HG03354 (cell line): ENCODE data around the gene EEPD1.

Experiments
- ATAC-seq: cut with Tn5 transposase; IDR thresholded peaks from one replicate; pipeline ENCODE4 v1.9.1; 2021; ENCODE audit warnings: mild to moderate bottlenecking; ENCODE audit not compliant: unreplicated experiment, poor library complexity, severe bottlenecking

EEPD1 gene

GRCh38 chr7:36151921-36152755 is 916 bp upstream of the EEPD1 start:
- ATAC-seq: no peak

GRCh38 chr7:36153571-36154097 is 580 bp downstream of the EEPD1 start:
- ATAC-seq: peak; percentile 20

DNA sequence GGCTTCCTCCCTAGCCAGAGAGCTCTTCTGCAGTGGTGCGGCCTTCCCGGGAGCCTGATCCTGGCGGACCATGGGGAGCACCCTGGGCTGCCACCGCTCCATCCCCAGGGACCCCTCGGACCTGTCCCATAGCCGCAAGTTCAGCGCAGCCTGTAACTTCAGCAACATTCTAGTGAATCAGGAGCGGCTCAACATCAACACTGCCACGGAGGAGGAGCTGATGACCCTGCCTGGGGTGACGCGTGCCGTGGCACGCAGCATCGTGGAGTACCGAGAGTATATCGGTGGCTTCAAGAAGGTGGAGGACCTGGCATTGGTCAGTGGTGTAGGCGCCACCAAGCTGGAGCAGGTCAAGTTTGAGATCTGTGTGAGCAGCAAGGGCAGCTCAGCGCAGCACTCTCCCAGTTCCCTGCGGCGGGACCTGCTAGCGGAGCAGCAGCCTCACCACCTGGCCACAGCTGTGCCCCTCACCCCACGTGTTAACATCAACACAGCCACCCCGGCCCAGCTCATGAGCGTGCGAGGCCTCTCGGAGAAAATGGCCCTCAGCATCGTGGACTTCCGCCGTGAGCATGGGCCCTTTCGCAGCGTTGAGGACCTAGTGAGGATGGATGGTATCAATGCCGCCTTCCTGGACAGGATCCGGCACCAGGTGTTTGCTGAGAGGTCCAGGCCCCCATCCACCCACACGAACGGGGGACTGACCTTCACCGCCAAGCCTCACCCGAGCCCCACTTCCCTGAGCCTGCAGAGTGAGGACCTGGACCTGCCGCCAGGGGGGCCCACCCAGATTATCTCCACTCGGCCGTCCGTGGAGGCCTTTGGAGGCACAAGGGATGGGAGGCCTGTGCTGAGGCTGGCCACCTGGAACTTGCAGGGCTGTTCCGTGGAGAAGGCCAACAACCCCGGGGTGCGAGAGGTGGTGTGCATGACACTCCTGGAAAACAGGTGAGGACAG is 1.5 kb downstream of the EEPD1 start:
- ATAC-seq: no peak

- ATAC-seq: no peak
Measured at GRCh38 chr7:36155811-36156361, 2.8 kb downstream of the EEPD1 start.

DNA sequence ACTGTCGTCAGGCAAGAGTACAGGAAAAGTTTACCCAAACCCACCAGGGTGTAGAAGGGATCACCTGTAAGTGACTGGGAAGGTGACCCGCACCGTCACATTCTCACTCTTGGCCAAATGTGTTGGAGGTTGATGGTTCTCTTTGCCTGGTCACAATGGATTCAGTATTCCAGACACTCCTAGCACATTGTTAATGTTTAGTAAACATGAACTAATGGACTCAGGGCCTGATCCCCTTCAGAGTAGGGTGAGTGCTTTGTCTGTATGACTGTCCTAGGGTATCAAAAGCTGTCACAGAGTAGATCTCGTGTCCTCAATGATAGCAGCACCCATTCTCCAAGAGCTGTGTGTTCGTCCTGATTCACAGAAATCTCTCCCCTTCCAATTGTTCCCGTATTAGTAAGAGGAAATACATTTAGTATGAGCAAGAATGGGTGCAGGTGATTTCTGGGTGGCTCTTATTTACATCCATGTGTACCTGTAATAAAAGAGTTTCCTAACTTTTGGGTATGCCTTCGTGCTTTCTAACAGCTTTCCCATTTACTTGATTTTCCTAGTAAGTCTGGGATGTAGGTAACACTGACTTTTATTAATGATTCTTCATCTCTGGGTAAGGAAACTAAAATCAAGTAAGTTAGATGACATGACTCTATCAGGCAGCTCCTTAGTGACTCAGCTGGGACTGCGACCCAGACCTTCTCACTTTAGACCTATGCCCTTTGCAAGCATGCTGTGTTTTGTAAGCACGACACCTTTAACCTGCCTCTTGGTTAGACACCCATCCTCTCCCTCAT is 4.7 kb downstream of the EEPD1 start:
- ATAC-seq: no peak

- no peak for ATAC-seq
Measured at GRCh38 chr7:36158321-36158605, 5.2 kb downstream of the EEPD1 start.

DNA sequence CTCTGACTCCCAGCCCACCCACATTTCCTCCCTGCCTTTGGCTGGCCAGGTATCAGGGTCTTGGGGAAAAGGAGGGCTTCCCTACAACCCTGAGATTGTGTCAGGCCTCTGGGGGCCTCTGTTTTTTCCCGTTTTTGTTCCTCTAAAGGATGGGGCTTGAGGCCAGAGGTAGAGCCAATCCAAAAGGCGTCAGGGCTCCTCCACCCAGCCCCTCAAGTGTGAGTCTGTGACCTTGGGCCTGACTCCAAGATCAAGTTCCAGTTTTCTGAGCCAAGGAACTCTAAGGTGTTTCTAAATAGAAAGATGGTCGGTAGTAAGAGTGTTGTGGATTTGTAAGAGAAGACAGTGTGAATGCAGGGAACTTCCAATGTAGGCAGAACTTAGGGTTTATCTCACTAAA is 6.6 kb downstream of the EEPD1 start:
- no peak for ATAC-seq

- no peak for ATAC-seq
Measured at GRCh38 chr7:36160313-36160712, 7.3 kb downstream of the EEPD1 start.

- no peak for ATAC-seq
Measured at GRCh38 chr7:36161996-36162395, 8.9 kb downstream of the EEPD1 start.

DNA sequence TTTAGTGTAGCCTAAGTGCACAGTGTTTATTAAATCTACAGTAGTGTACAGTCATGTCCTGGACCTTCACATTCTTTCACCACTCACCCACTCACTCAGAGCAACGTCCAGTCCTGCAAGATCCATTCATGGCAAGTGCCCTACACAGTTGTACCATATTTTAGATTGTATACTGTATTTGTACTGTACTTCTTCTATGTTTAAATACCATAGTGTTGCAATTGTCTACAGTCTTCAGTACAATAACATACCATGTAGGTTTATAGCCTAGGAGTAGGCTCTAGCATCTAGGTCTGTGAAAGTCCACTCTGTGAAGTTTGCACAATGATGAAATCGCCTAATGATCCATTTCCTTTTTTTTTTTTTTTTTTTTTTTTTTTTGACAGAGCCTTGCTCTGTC is 12.0 kb downstream of the EEPD1 start:
- no peak for ATAC-seq

DNA sequence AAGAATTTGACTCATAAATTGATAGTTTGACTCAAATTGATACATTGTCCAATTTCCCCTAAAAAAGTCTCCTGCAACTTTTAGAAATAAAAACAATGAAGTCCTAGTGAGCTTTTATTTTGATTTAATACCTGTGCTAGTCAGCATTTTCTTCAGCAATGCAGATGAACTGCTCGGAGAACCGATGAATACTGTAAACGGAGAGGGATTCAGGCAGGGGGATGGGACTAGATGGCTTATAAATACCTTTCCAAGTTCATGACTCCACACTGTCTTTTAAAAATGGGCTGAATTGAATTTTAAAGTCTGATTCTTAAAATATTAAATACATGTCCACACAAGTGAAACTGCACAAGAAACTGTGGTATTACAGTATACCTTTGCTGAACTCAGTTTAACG is 12.7 kb downstream of the EEPD1 start:
- ATAC-seq: no peak

GRCh38 chr7:36167403-36168050 is 14.5 kb downstream of the EEPD1 start:
- ATAC-seq: no peak

DNA sequence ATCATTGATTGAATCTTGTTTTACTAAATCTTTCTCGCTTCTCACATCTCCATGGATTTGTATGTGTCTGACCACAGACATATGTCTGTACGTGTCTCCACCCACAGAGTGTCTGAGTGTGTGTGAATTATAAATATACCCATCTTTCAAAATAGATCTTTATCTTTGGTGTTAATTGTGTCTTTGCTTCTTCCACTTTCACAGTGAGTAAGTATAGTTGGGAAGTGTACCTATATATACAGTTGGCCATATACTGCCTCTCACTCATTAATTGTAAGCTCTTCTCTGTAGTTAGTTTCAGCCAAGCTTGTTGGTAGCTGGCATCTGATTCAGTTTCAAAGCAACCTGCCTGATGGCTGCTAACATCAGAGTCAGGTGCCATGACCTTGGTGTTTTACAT is 18.4 kb downstream of the EEPD1 start:
- ATAC-seq: no peak

- ATAC-seq: no peak
Measured at GRCh38 chr7:36175886-36176285, 22.8 kb downstream of the EEPD1 start.

- ATAC-seq: no peak
Measured at GRCh38 chr7:36176697-36177096, 23.6 kb downstream of the EEPD1 start.

- ATAC-seq: no peak
Measured at GRCh38 chr7:36180121-36180520, 27.1 kb downstream of the EEPD1 start.

DNA sequence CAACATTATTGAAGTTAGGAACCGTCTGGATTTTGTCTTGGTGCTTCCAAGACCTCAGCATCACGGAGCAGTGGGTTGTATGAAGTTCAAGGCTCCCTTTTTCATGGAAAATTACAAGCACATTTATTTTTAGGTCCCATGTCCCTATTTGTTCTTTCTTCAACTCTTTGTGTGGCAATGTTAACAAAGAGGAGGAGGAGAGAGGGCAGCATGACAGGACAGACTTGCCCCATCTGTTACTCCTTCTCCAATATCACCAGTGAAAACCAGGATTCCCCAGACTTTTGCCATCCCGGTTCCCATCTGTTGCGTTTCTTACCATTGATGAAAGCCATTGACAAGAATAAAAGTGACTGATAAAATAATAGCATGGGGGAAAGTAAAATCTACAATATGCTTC is 28.6 kb downstream of the EEPD1 start:
- no peak for ATAC-seq

- ATAC-seq: no peak
Measured at GRCh38 chr7:36182854-36183604, 30.0 kb downstream of the EEPD1 start.

GRCh38 chr7:36185092-36185491 is 32.0 kb downstream of the EEPD1 start:
- no peak for ATAC-seq
